AG09309 (cell line): Measurements from ENCODE around the gene FER.

Experiments used
- DNase-seq: peaks from one replicate; pipeline ENCODE4 v3.0.0-alpha.2; 2010; ENCODE audit warnings: low read depth
- H3K4me3 ChIP-seq: 2 replicates; pipeline ENCODE4 v1.5.1; 2011; ENCODE audit warnings: mild to moderate bottlenecking, low read depth, low read length, moderate library complexity; ENCODE audit not compliant: control insufficient read depth
- TF ChIP-seq, protein P1 (sequence below): IDR thresholded peaks from 2 replicates; pipeline ENCODE4 v1.5.1; 2011; ENCODE audit warnings: mild to moderate bottlenecking, low read depth, low read length, inconsistent platforms; ENCODE audit not compliant: insufficient read depth, control insufficient read depth; ENCODE audit errors: missing control alignments

The FER gene

DNA sequence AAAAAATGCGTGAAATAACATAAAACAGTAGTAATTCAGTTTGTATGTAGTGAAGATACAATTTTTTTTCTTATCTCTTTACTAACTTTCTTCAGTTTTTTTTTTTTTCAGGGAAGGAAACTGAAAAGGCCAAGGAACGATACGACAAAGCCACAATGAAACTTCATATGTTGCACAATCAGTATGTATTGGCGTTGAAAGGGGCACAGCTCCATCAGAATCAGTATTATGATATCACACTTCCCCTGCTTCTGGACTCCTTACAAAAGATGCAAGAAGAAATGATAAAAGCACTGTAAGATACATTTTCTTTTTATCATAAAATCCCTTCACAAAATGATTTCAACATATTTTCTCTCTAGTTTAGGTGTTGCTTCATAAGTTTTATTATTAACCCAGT lies 120.0 kb downstream of the FER start:
- TF ChIP-seq, protein P1, sequence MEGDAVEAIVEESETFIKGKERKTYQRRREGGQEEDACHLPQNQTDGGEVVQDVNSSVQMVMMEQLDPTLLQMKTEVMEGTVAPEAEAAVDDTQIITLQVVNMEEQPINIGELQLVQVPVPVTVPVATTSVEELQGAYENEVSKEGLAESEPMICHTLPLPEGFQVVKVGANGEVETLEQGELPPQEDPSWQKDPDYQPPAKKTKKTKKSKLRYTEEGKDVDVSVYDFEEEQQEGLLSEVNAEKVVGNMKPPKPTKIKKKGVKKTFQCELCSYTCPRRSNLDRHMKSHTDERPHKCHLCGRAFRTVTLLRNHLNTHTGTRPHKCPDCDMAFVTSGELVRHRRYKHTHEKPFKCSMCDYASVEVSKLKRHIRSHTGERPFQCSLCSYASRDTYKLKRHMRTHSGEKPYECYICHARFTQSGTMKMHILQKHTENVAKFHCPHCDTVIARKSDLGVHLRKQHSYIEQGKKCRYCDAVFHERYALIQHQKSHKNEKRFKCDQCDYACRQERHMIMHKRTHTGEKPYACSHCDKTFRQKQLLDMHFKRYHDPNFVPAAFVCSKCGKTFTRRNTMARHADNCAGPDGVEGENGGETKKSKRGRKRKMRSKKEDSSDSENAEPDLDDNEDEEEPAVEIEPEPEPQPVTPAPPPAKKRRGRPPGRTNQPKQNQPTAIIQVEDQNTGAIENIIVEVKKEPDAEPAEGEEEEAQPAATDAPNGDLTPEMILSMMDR = no peak
- H3K4me3 ChIP-seq = no peak overlapping the region
- DNase-seq = no peak

DNA sequence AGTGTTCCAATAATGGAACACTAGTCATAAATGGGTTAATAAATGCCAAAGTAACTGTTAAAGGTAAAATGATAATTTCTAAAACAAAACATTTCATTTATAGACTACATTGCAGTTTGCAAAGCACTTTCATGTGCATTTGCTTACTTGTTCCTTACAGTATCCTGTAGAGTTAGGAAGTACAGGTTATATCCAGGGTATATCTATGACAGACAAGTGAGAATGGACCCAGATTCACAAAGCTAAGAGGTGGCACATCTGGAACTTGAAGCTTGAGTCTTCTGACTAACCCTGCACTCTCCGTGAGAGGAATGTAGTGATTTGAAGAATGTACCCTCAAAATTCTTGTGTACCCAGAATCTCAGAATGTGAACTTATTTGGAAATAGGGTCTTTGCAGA lies 121.4 kb downstream of the FER start:
- TF ChIP-seq, protein P1 = no peak
- no peak for DNase-seq
- no peak overlapping the region for H3K4me3 ChIP-seq

DNA sequence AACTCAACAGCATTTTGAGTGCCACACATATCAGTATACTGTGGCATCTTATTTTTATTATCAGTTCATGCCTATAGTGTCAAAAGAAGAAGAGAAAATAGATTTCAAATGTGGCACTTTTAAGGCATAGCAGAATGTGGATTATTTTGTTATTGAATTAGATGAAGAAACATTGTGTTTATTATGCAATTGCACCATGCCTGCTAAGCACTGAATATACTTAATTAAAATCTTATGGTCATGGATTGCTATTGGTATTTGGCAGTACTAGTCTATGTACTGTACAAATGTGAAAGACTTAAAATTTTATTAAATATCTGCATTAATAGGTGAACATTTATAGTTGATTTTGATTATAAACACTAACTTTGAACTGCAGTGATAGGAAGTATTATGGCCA lies 128.8 kb downstream of the FER start:
- TF ChIP-seq, protein P1 = no peak
- no peak for DNase-seq
- no peak overlapping the region for H3K4me3 ChIP-seq

DNA sequence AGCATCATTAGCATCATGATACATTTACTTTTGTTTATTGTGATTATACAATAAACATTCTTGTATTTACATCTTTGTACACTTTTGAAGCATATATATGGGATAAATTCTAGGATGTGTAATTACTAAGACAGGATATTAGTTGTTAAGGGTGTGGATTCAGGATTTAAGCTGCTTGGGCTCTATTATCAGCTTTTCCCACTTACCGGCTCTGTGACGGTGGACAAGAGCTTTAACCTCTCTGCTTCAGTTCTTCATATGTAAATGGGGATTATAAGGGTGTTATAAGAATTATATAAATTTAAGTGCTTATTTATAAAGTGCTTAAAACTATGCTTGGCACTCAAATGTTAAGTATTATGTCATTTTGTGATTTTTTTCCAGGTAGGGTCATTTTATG lies 131.1 kb downstream of the FER start:
- H3K4me3 ChIP-seq = no peak overlapping the region
- DNase-seq = no peak
- TF ChIP-seq, protein P1 = no peak

DNA sequence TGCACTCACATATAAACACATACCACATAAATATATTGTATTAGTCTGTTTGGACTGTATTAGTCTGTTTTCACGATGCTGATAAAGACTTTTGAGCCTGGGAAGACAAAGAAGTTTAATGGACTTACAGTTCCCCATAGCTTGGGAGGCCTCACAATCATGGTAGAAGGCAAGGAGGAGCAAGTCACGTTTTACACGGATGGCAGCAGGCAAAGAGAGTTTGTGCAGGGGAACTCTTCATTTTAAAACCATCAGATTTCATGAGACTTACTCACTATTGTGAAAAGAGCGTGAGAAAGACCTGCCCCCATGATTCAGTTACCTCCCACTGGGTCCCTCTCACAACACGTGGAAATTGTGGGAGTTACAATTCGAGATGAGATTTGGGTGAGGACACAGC lies 133.4 kb downstream of the FER start:
- DNase-seq = no peak
- no peak overlapping the region for H3K4me3 ChIP-seq
- TF ChIP-seq, protein P1 = no peak

DNA sequence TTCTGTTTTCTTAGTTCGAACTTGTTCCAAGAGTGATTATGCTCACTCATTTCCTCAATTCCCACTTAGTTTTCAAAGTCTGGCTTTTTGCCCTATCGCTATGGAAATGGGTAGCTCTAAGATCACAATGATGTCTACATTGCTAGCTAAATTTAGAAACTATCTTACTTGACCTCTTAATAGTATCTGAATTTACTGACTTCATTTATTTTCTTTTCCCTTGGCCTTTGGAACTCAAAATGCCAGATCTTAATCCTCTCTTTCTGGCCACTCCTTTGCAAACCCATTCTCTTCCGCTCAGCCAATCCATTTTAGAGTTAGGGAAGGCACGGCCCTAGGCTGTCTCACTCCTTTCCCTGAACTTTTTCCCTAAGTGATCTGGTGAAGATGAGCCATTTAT lies 137.0 kb downstream of the FER start:
- no peak overlapping the region for H3K4me3 ChIP-seq
- no peak for DNase-seq
- TF ChIP-seq, protein P1 = no peak

DNA sequence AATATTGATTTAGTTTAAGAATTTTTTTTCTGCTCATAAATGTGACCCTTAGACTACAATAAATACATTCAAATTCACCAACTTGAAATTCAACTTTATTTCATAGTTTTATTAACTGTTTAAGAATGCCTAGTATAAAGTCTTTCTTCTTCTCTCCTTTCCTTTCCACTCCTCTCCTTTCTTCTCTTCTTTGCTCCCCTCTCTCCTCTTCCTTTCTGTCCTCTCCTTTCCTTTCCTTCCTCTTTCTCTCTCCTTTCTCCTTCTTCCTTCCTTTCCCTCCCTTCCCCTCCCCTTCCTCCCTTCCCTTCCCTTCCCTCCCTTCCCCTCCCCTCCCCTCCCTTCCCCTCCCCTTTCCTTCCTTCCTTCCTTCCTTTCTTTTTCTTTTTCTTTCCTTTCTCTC lies 150.6 kb downstream of the FER start:
- no peak overlapping the region for H3K4me3 ChIP-seq
- no peak for DNase-seq
- TF ChIP-seq, protein P1 = no peak
